ENCODE data around the gene MAPK7. TPM values are rescaled to one million over a fixed set of nuclear protein-coding genes. Genes with fewer than 3 reads are reported as not detected.

MAPK7 gene
- total RNA-seq, 1 donor from 2014 or later: 30.2 TPM

DNA sequence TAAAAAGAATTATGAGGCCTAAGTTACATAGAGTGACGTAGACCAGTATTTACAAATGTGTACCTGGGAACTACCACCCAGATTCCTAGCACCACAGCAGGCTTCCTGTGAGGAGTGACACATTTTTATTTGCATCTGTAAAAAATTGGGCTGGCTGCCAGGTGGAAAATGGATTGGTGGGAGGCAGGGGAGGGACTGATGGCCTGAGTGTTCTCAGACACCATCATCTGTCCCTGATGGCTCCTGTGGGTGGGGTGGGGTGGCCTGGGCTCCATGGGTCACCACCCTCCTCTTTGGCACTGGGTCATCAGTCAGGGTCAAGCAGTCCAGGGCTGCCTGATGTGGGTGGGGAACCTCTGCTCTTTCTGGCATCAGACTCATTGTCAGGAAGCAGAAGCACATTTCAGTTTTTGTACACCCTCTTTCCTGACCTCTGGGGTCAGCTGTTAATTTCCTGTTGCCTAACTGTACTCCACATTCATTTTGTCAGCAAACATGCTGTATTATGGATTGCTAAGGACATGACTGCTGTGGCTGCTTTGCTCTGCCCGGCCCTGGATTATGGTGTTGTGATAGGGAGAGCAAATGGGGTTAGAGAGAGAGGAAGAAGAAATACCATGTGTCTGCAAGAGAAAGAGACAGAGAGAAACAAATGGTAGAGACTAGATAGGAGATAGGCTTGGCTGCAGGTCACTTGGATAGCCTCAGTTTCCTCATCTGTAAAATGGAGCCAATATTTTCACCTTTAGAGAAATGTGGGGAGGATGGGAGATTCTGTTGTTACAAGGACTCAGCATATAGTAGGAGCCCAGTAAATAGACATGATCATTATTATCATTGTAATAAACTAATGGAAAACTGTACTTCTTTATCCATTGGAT lies 20.2 kb downstream of the MAPK7 start:
- peak; percentile 40 for DNase-seq (ENCODE audit: low read depth)

DNA sequence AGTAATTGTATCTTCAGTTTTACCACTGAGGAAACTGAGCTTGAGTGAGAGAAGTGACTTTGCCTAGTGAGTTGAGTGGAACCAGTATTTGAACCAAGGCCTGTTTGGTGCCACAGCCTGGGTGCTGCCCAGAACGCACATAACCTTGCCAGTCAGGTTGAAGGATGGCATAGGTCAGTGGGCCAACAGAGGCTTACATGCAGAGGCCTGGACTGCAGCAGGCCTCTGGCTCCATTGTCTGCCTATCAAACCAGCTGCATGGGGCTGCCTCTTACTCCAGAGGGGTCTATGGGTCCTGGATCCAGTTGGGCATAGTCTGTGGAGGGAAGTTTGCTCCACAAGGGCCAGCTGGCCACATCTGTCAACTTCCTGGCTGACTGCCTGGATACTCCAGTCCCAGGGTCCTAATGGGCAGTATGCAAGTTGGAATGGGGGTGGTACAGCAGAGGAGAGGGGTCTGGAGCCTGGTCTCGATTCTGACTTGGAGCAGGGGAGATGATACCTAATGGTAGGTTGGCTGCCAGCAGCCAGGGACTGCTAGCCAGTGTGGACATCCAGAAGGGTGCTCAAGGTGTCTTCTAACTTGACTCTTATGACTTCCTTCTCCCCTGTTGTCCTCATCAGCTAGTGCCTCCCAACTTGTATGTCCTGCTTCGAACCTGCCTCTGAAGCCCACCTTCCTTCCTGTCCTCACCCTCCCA lies 21.6 kb downstream of the MAPK7 start:
- DNase-seq (ENCODE audit: low read depth): no peak

DNA sequence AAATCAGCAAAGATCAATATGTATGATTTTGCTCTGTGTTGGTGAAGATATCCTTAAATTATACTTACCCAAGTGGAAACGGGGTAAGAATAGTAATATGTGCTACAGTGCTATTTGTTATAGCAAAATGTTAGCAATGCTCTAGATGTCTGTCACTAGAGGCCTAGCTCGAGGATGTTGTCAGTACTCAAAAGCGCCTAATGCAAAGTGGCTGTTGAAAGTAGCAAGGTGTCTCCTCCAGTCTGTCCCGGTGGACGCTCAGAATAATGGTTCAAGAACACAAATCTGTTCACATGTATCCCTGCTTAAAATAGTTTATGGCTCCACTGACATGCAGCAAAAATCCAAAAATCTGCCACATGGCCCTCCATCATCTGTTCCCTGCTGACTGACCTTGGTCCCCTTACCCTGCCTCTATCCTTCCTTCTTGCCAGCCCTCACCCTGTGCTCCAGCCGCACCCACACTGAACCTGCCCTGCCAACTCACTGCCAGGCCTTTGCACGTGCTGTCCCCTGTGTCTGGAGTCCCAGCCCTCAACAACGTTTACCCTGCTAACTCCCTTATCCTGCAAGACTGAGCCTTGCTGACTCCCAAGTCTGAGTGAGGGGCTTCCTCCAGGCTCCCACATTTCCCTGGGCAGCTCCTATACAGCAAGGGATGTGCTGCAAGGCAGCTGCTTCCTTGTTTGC lies 23.2 kb downstream of the MAPK7 start:
- DNase-seq (ENCODE audit: low read depth): no peak

DNA sequence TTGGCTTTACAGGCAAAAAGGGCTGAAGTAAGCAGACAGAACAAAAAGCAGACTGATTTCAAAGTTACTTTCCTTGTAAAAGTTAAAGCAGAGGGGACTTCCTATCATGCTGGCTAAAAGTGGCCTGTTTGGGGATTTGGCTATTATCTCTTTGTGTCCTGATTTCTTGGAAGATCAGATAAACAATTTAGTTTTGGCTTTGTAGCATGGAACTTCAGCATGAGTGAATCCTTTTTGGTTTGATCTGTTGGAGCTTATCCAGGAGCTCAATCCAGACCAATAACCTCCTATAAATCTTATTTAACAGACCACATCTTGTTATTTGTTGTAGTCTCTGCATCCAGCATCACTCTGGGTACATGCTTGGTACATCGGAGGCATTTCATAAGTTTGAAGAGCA lies 23.9 kb downstream of the MAPK7 start:
- DNase-seq (ENCODE audit: low read depth): no peak

DNA sequence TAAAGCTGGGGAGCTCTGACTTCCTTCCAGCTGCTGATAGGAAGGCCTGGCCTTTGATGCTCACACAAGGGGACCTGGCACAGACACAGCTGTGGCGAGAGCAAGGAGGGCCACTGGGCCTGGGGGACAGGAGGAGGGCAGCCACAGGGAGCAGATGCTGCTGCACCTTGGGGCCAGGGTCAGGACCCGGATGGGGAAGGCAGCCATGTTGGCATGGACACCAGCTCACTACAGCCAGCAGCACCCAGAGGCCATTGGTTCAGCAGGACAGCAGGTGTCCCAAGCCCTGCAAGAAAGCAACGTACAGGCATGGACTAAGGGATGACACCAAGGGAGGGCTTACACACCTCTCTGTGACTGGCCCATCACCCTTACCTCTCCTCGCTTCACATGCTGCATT lies 24.7 kb downstream of the MAPK7 start:
- DNase-seq (ENCODE audit: low read depth): no peak

DNA sequence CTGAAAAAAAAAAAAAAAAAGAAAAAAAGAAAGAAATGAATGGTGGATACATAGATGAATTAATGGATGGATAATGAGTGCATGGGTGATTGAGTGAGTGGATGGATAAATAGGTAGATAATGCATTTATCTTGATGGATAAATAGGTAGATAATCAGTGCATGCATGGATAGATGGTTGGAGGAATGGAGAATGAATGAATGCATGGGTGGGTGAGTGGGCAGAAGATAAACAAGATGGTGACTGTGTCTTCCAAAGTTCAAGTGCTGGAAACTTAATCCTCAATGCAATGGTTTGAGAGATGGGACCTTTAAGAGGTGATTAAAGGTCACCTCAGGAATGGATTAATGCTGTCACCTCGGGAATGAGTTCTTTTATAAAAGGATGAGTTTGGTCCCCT lies 26.0 kb downstream of the MAPK7 start:
- DNase-seq (ENCODE audit: low read depth): no peak

DNA sequence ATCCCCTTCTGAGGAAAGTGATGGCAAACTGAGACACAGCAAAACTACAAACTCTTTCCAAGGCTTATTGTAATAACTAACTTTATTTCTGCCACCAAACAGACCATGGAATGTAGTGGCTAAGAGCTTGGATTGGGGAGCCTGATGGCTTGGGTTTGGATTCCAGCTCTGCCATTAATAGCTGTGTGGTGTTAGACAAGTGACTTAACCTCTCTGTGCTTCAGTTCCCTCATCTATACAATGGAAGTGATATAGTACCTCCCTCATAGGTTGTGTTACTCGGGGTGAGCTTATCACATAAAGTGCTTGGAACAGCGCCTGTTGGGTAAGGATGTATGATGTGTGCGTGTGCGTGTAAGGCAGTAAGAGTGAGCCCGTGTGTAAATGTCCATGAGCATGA lies 26.8 kb downstream of the MAPK7 start:
- no peak for DNase-seq (ENCODE audit: low read depth)

DNA sequence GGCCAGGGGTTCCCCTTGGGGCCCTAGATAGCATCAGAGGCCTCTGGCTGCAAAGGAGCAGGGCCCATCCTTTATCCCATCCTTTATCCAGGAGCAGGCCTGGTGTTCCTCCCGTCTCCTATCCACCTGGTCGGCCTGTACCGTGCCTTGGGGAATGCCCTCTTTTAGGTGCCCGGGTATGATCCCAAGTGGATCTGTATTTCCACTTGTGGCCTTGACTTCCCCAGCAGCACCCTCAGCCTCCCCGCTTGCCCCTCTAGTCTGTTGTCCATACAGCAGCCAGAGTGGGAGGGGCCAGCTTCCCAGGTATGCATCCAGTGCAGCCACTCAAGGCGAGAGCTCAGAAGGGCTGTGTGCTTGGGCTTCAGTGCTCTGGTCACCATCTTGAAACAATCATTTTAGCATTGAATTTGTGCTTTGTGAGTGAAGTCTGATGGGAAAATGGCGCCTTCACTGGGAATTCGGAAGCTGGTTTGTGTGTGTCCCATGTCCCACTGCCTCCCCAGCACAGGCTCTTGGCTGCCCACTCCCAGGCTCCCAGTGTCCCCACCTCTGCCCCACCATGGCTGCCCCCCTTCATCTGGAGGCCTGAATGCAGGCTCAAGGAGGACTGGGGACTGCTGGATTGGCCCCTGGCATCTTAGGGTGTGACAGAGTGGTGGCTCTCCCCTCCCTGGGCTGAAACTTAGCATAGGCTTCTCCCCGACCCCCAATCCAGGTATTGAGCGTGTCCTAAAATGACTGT lies 29.5 kb downstream of the MAPK7 start:
- DNase-seq (ENCODE audit: low read depth): no peak

DNA sequence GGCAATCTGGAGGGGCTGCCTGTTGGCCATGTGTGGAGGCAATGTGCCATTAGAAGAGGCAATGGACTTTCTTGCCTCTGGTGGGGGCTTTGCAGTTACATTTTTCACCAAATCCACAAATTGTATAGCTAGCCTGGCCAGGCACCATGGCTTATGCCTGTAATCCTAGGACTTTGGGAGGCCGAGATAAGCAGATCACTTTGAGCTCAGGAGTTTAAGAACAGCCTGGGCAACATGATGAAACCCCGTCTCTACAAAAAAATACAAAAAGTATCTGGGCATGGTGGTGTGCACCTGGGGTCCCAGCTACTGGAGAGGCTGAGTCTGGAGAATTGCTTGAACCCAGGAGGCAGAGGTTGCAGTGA lies 30.0 kb downstream of the MAPK7 start:
- no peak for DNase-seq (ENCODE audit: low read depth)

DNA sequence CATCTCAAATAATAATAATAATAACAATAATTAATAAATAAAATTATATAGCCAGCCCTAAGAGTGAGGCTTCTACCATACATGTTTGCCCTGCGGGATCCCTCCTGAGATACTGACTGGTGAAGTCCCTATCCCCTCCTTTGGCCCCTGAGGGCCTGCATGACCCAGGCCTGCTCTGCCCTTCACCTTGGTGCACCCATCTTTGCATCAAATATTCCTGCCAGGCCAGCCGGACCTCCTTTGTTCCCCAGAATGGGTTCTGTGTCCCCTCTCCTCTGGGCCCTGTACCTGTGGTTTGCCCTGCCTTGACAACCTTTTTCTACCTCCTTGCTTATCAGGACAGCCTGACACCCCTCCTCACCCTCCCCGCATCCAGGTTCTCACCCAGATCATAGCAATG lies 30.8 kb downstream of the MAPK7 start:
- DNase-seq (ENCODE audit: low read depth): no peak

DNA sequence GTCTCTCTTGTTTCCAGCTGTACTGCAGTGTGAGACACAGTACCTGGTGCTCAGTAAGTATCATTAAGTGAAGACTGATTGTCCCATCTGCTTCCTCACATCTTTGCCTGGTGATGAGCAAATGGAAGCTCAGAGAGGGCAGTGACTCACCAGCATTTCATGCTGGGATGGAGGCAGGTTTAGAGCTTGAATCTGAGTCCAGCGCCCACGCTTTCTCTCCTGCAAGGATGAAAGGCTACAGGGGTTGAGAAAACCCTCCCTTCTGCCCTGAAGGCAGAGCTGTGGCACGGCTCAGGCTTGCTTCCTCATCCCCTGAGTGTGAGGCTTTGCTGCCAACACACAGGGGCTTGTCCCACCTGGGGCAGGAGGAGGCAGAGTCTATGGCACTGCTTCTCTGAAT lies 31.2 kb downstream of the MAPK7 start:
- peak; percentile 61 for DNase-seq (ENCODE audit: low read depth)

DNA sequence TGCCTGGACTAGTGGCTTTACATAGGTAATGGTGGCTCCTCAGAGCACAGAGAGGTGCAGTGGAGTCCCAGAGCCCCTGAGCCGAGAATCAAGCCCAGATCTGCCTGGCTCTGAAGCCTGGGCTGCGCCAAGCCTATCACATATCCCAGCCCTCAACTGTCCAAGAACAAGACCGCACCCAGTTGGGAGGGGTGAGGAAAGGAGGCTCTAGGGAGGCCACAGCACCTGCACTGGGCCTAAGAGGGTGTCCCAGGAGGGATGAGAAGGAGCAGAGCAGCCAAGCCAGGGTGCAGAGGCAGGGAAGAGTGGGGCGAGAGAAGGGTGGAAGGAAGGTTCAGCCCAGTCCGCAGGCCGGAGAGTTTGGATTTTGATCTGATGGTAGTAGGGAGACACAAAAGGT lies 31.8 kb downstream of the MAPK7 start:
- no peak for DNase-seq (ENCODE audit: low read depth)

DNA sequence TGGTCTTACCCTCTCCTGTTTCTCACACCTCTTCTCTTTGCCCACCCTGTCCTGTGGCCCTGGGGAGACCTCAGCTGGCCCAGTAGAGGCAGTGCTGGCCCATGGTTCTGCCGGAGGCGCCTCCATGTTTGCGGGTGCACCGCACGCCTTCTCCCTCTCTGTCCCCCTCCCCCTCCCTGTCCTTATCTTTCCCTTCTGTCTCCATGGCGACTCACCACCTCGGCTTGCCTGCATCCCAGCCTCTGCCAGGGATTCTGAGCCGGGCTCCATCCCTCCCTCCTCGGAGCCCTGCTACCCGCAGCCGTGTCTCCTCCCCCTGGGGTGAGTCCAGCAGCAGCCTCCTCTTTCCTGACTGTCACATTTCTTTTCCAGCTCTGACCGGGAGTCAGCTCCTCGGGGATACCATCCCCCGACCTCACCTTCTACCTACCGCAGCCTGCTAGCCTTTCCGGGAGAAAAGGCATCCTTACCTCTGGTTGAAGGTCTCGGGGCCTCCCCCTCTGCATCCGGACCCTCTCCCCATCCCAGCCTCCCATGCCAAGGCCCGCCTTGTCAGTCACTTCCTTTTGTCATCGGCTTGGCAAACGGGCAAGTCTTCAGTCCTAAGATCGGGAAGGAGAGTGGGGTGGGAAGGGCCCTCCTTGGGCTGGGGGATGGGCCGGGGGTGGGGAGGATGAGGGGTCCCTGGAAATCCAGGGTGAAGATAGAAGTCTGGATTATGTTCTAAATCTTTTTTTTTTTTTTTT lies 32.8 kb downstream of the MAPK7 start, which contains the start of gene RNF112:
RNF112 (plus strand) TSS at position 358 of the 746 bp plus-strand sequence; CDS start at position 535, 177 bp downstream.
- no peak for DNase-seq (ENCODE audit: low read depth)

DNA sequence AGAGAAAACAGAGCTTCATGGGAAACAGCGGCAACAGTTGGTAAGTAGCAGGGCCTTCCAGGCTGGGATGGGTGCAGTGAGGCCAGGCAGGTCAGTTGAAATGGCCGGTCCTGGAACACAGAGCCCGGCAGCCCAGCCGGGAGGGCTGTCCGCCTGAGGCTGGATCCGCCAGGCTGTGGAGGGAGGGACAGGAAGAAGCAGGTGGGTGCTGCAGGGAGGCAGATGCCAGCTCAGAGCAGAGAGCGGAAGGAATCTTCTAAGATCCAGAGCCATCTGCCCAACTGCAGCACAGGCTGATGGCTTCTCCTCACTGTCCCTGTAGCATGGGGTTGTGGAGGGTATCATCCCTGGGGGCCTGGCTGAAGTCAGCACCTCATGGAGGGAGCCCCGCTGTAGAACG lies 33.3 kb downstream of the MAPK7 start:
- no peak for DNase-seq (ENCODE audit: low read depth)

DNA sequence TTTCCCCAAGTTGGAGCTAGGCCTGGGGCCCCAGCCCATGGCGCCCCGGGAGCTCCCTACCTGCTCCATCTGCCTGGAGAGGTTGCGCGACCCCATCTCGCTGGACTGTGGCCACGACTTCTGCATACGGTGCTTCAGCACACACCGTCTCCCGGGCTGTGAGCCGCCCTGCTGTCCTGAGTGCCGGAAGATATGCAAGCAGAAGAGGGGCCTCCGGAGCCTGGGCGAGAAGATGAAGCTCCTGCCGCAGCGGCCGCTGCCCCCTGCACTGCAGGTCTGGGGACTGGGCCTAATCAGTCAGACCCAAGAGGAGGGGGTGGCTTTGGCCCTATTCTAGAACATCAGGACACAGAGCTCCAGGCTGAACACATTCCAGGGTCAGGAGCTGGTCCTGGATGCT lies 34.2 kb downstream of the MAPK7 start:
- no peak for DNase-seq (ENCODE audit: low read depth)

DNA sequence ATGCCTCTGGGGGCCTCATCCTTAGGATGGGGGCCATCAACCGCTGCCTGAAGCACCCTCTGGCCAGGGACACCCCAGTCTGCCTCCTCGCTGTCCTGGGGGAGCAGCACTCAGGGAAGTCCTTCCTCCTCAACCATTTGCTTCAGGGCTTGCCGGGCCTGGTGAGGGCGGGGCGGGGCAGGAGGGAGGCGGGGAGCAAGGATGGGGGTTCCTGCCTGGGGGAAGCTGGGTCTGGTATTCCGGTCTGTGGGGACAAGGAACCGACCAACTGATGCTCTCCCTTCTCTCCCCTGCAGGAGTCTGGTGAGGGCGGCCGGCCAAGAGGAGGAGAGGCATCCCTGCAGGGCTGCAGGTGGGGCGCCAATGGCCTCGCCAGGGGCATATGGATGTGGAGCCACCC lies 34.7 kb downstream of the MAPK7 start:
- no peak for DNase-seq (ENCODE audit: low read depth)

DNA sequence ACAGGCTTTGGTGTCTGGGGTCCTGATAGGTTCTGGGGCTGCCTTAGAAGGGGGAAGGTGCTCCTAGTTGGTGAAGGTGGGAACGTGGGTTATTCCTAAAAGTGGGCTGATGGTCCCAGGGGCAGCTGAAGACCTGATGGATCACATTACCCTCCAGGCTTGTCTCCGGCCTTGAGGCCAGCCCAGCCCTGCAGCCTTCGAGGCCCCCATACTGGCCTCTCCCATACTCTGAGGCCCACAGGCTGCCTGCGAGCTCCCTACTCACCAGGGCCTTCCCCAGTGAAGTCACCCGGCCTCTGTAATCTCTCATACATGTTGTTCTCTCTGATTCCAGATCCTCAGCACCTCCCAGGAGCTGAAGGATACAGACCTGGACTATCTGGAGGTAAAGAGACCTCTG lies 35.5 kb downstream of the MAPK7 start:
- no peak for DNase-seq (ENCODE audit: low read depth)

DNA sequence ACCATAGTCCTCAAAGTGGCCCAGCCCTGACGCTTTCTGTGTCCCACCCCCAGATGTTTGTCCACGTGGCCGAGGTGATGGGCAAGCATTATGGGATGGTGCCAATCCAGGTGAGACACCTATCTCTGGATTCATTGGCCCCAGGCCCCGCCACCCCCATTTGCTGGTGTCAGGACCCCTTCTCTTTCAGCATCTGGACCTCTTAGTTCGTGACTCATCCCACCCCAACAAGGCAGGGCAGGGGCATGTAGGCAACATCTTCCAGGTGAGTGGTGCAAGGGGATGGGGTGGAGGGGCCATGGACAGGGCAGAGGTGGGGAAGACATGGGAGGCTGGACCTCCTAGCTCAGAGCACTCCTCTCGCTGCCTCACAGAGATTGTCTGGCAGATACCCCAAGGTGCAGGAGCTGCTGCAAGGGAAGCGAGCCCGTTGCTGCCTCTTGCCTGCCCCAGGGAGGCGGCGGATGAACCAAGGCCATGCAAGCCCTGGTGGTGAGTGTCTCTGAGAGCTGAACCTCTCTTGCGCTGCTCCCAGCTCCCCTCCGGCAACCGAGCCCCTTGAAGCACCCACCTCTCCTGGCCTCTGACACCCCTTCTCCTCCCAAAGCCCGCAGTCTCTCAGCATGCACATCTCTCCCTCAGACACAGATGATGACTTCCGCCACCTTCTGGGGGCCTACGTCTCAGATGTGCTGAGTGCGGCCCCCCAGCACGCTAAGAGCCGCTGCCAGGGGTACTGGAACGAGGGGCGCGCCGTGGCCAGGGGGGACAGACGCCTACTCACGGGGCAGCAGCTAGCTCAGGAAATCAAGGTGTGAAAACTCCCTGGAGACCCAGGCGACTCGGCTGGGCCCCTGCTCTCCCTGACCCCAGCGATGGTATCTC lies 36.3 kb downstream of the MAPK7 start:
- no peak for DNase-seq (ENCODE audit: low read depth)

DNA sequence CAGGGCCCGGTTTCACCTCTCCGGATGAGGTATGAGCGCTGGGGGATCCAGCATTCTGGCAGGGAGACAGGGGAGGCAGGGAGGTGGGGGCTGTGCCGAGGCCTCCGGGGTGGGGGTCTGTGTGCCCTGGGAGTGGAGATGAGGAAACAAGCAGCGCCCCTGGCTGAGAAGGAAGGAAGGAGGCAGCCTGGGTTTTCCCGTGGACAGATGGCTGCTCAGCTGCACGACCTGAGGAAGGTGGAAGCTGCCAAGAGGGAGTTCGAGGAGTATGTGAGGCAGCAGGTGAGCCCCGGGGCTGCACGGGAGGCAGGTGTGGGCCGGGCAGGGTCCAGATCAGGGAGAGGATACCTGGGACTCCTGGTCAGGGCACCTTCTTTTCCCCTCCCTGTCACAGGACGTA lies 37.0 kb downstream of the MAPK7 start:
- DNase-seq (ENCODE audit: low read depth): no peak
